Transverse colon (tissue), 4 donors: Measurements from ENCODE around the gene MEI4. TPM values are rescaled to one million over a fixed set of nuclear protein-coding genes. Genes with fewer than 3 reads are reported as not detected.

Experiments used
- DNase-seq: peaks from one replicate; pipeline ENCODE4 v3.0.0-alpha.2; 2019
- H3K27ac ChIP-seq, 4 donors: fragments of 200-600 bp; sonication (generic); 2 replicates each; pipeline ENCODE4 v1.5.1; 2016 to 2018; ENCODE audit warnings: inconsistent platforms in 4 of 4
- H3K27me3 ChIP-seq: fragments of 200-600 bp; sonication (generic); 2 replicates; pipeline ENCODE4 v1.5.1; 2017; ENCODE audit warnings: inconsistent platforms
- H3K36me3 ChIP-seq, 4 donors: fragments of 200-600 bp; sonication (generic); 2 replicates each; pipeline ENCODE4 v1.5.1; 2017 to 2019; ENCODE audit warnings: inconsistent platforms in 4 of 4
- H3K4me1 ChIP-seq, 4 donors: fragments of 200-600 bp; sonication (generic); 2 replicates each; pipeline ENCODE4 v1.5.1; 2017 to 2020; ENCODE audit warnings: inconsistent platforms in 4 of 4
- H3K4me3 ChIP-seq, 4 donors: fragments of 200-600 bp; sonication (generic); 1 replicate in 1 of 4; 2 replicates in 3 of 4; pipeline versions ENCODE4 v1.5.1 to v1.6.1; 2017 to 2019; ENCODE audit warnings: inconsistent platforms in 4 of 4
- H3K9me3 ChIP-seq, 2 donors: fragments of 200-600 bp; sonication (generic); 2 replicates each; pipeline ENCODE4 v1.5.1; 2017 to 2019; ENCODE audit warnings: inconsistent platforms in 2 of 2
- CTCF ChIP-seq, 5 experiments: fragments of 200-600 bp in 3 of 5; fragments of 450-650 bp in 2 of 5; sonication (generic) in 3 of 5; IDR thresholded peaks; 1 replicate in 2 of 5; 2 replicates in 3 of 5; pipeline ENCODE4 v1.5.1; 2016 to 2017; ENCODE audit warnings: antibody characterized with exemption in 5 of 5, inconsistent platforms in 3 of 5, mild to moderate bottlenecking in 2 of 5, moderate library complexity in 1 of 5
- EP300 ChIP-seq: sonication (generic); formaldehyde crosslinking; IDR thresholded peaks from one replicate; pipeline ENCODE4 v1.6.1; 2017; ENCODE audit warnings: antibody characterized with exemption, low read depth
- POLR2A ChIP-seq: fragments of 450-650 bp; IDR thresholded peaks from one replicate; pipeline ENCODE4 v1.6.1; 2016; ENCODE audit warnings: antibody characterized with exemption, mild to moderate bottlenecking, moderate library complexity
- POLR2AphosphoS5 ChIP-seq, 3 donors: sonication (generic); formaldehyde crosslinking; IDR thresholded peaks; one replicate each; pipeline ENCODE4 v1.6.1; 2016; ENCODE audit warnings: antibody characterized with exemption in 3 of 3
- WGBS, 2 donors: methylation state at CpG; one replicate each; pipeline ENCODE4 v1.1.5; 2018; ENCODE audit warnings: low coverage in 1 of 2; 5-methylcytosine and 5-hydroxymethylcytosine counted together
- in situ Hi-C, 4 donors: fragments of 200-750 bp; cut with MboI; loops; one replicate each; pipeline versions ENCODE4 v1.15.0 to v1.15.1; 2017; ENCODE audit warnings: low sequenced_read_pairs in 3 of 4, low pct_ligation_motif_present in 1 of 4, low pct_unique_long_range_greater_than_20kb in 1 of 4
- intact Hi-C: fragments of 100-400 bp; cut with DNase I; formaldehyde crosslinking; loops from one replicate; pipeline ENCODE4 v1.15.1; 2023; ENCODE audit warnings: low total_unique reads
- total RNA-seq, 4 donors: library from RNA; depleted of rRNA; stranded (reverse); fragments of >200 nt; gene quantifications; one replicate each; pipeline ENCODE4 v1.1.0, GENCODE V29; 2016

The MEI4 gene
- total RNA-seq, 4 donors from 2014 or later: under 0.01 TPM; not detected in 3

- TF ChIP-seq EP300 (no peak), POLR2A (no peak), CTCF (IDR thresholded peaks at IDR 0.05) (no peak), POLR2AphosphoS5 (IDR thresholded peaks at IDR 0.05) (no peak)
- intact Hi-C loops: no loop called here
- Histone ChIP-seq H3K27ac (no peak overlapping the region), H3K9me3 (no peaks in the 10 kb centered on the region), H3K36me3 (no peaks in the 10 kb centered on the region), H3K4me3 (no peak overlapping the region), H3K4me1 (no peaks in the 10 kb centered on the region), H3K27me3 (no peaks in the 10 kb centered on the region)
- no peak for DNase-seq
- WGBS, 2 donors: 84 to 86% methylated on average over 2 of the region's 2 CpGs
- in situ Hi-C loops: no loop called here
These were observed 109.5 kb downstream of the MEI4 start for GRCh38 chr6:77762386-77762785.

- no peak for DNase-seq
- 84 to 100% methylated on average over 1 to 2 of the region's 2 CpGs for WGBS, 2 donors
- in situ Hi-C loops: no loop called here
- intact Hi-C loops: no loop called here
- H3K4me3 ChIP-seq: no peak overlapping the region
- no peaks in the 10 kb centered on the region for H3K36me3 ChIP-seq
- no peaks in the 10 kb centered on the region for H3K27me3 ChIP-seq
- no peak overlapping the region for H3K27ac ChIP-seq
- no peaks in the 10 kb centered on the region for H3K9me3 ChIP-seq
- no peak for TF ChIP-seq POLR2AphosphoS5 (IDR thresholded peaks at IDR 0.05)
- no peak for TF ChIP-seq CTCF (IDR thresholded peaks at IDR 0.05)
- no peak for TF ChIP-seq EP300
- no peaks in the 10 kb centered on the region for H3K4me1 ChIP-seq
These were observed 110.3 kb downstream of the MEI4 start for GRCh38 chr6:77763124-77763523.

DNA sequence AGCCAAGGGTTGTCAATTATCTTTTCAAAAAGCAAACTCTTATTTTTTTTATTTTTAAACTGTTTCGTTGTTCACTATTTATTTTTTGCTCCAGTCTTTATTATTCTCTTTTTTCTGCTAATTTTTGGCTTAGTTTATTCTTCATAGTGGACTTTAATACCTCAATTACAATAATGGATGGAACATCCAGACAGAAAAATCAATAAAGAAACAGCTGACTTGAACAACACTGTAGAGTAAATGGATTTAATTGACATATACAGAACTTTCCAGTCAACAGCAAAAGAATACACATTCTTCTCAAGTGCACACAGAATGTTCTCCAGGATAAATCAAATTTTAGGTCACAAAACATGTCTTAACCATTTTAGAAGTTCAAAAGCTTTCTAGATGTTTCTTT, 111.5 kb downstream of the MEI4 start:
- no peak for TF ChIP-seq EP300
- no peak for TF ChIP-seq POLR2A
- TF ChIP-seq CTCF (IDR thresholded peaks at IDR 0.05): no peak
- no peak for TF ChIP-seq POLR2AphosphoS5 (IDR thresholded peaks at IDR 0.05)
- Histone ChIP-seq H3K4me3 (no peak overlapping the region), H3K9me3 (no peaks in the 10 kb centered on the region), H3K27me3 (no peaks in the 10 kb centered on the region), H3K36me3 (no peaks in the 10 kb centered on the region), H3K27ac (no peak overlapping the region), H3K4me1 (no peaks in the 10 kb centered on the region)
- DNase-seq: no peak
- in situ Hi-C loops (no loop called here), intact Hi-C loops (no loop called here)
- WGBS, 2 donors: 82 to 83% methylated on average over 1 of the region's 1 CpG

DNA sequence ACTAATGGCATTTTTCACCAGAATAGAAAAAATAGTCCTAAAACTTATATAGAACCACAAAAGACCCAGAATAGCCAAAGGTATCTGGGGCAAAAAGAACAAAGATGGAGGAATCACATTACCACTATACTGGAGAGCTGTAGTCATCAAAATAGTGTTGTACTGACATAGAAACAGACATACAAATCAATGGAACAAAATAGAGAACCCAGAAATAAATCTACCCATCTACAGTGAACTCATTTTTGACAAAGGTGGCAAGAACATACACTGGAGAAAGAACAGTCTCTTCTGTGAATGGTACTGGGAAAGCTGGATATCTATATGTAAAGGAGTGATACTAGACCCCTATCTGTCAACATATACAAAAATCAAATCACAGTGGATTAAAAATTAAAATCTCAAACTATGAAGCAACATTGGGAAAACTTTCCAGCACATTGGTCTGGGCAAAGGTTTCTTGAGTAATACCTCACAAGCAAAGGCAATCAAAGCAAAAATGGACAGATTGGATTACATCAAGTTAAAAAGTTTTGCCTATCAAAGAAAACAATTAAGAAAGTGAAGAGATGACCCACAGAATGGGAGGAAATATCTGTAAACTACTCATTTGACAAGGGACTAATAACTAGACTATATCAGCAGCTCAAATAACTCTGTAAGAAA, 120.5 kb downstream of the MEI4 start:
- Histone ChIP-seq H3K27ac (no peak overlapping the region), H3K9me3 (no peaks in the 10 kb centered on the region), H3K36me3 (no peaks in the 10 kb centered on the region), H3K27me3 (no peaks in the 10 kb centered on the region), H3K4me3 (no peak overlapping the region), H3K4me1 (no peaks in the 10 kb centered on the region)
- TF ChIP-seq EP300 (no peak), POLR2AphosphoS5 (IDR thresholded peaks at IDR 0.05) (no peak), POLR2A (no peak), CTCF (IDR thresholded peaks at IDR 0.05) (no peak)
- in situ Hi-C loops (no loop called here), intact Hi-C loops (no loop called here)
- no peak for DNase-seq
